B cell (primary cell): ENCODE results near the gene RALY. TPM values are rescaled to one million over a fixed set of nuclear protein-coding genes. Genes with fewer than 3 reads are reported as not detected.

Source experiments
- ATAC-seq: fragments of 200-7000 bp; cut with Tn5 transposase; one replicate; pipeline ENCODE4 v1.10.0; 2021; ENCODE audit warnings: low read depth, mild to moderate bottlenecking, moderate number of reproducible peaks, moderate library complexity
- CTCF ChIA-PET: fragments of 350-600 bp; sonication (Branson Sonifier 250); formaldehyde crosslinking; loops from one replicate; lab custom pipeline; 2021; ENCODE audit warnings: antibody characterized with exemption, inconsistent platforms; lab: Charles Lee
- POLR2A ChIA-PET: fragments of 350-600 bp; sonication (Branson Sonifier 250); formaldehyde crosslinking; loops from one replicate; lab custom pipeline; 2021; ENCODE audit warnings: antibody characterized with exemption; lab: Charles Lee
- DNase-seq: peaks from one replicate; pipeline ENCODE4 v3.0.0; 2013
- H2AFZ ChIP-seq: 2 replicates; pipeline ENCODE4 v1.6.1; 2012; ENCODE audit warnings: mild to moderate bottlenecking, low read depth, low read length; ENCODE audit not compliant: insufficient read depth, poor library complexity, severe bottlenecking
- H3K27ac ChIP-seq, 2 donors: 1 replicate in 1 of 2; 2 replicates in 1 of 2; pipeline ENCODE4 v1.5.1; 2012 to 2013; ENCODE audit warnings: low read length in 2 of 2, mild to moderate bottlenecking in 2 of 2, moderate library complexity in 1 of 2
- H3K27me3 ChIP-seq, 4 experiments: fragments of 200-600 bp in 1 of 4; sonication (generic) in 1 of 4; replicated peaks in 1 of 4; 1 replicate in 2 of 4; 2 replicates in 2 of 4; pipeline versions ENCODE4 v1.6.1 to v1.7.0; 2013 to 2016; ENCODE audit warnings: low read length in 3 of 4, mild to moderate bottlenecking in 2 of 4, mixed read lengths in 1 of 4, moderate library complexity in 1 of 4; ENCODE audit not compliant: insufficient read depth in 4 of 4, control insufficient read depth in 3 of 4; ENCODE audit errors: control extremely low read depth in 1 of 4
- H3K36me3 ChIP-seq, 2 experiments: replicated peaks in 1 of 2; 1 replicate in 1 of 2; 2 replicates in 1 of 2; pipeline versions ENCODE4 v1.6.1 to v1.7.1; 2013; ENCODE audit warnings: low read length in 1 of 2; ENCODE audit not compliant: insufficient read depth in 2 of 2, control insufficient read depth in 1 of 2; ENCODE audit errors: control extremely low read depth in 1 of 2, extremely low read depth in 1 of 2
- H3K4me1 ChIP-seq, 2 donors: fragments of 200-600 bp in 1 of 2; sonication (generic) in 1 of 2; 1 replicate in 1 of 2; 2 replicates in 1 of 2; pipeline versions ENCODE4 v1.5.1 to v1.6.1; 2013 to 2017; ENCODE audit warnings: low read length in 2 of 2; ENCODE audit not compliant: control insufficient read depth in 2 of 2, insufficient read depth in 2 of 2
- H3K4me2 ChIP-seq: replicated peaks from 2 replicates; pipeline ENCODE3; 2012; ENCODE audit warnings: mild to moderate bottlenecking, low read depth, low read length; ENCODE audit not compliant: poor library complexity, severe bottlenecking
- H3K4me3 ChIP-seq, 5 experiments: fragments of 200-600 bp in 1 of 5; sonication (generic) in 1 of 5; 1 replicate in 3 of 5; 2 replicates in 2 of 5; pipeline versions ENCODE4 v1.5.1 to v1.7.0; 2011 to 2016; ENCODE audit warnings: low read length in 4 of 5, mild to moderate bottlenecking in 4 of 5, low read depth in 2 of 5, control low read depth in 1 of 5, moderate library complexity in 1 of 5; ENCODE audit not compliant: insufficient read depth in 1 of 5; ENCODE audit errors: control extremely low read depth in 1 of 5, extremely low read depth in 1 of 5
- H3K79me2 ChIP-seq: fragments of 200-600 bp; sonication (generic); one replicate; pipeline ENCODE4 v1.6.0; 2016; ENCODE audit warnings: low read length; ENCODE audit not compliant: control insufficient read depth, insufficient read depth
- H3K9ac ChIP-seq: fragments of 200-600 bp; sonication (generic); 2 replicates; pipeline ENCODE4 v1.6.1; 2017; ENCODE audit warnings: mild to moderate bottlenecking, low read length, moderate library complexity
- H3K9me3 ChIP-seq, 3 donors: one replicate each; pipeline versions ENCODE4 v1.6.1 to v1.7.1; 2013; ENCODE audit warnings: low read length in 2 of 3; ENCODE audit not compliant: control insufficient read depth in 2 of 3, insufficient read depth in 1 of 3; ENCODE audit errors: control extremely low read depth in 1 of 3
- H4K20me1 ChIP-seq: 2 replicates; pipeline ENCODE4 v1.6.0; 2012; ENCODE audit warnings: mild to moderate bottlenecking, low read length; ENCODE audit not compliant: insufficient read depth, control insufficient read depth, poor library complexity, severe bottlenecking
- H3K27ac Mint-ChIP-seq: one replicate; pipeline ENCODE4 v1.8.0; 2021; ENCODE audit warnings: mixed read lengths
- H3K27me3 Mint-ChIP-seq: one replicate; pipeline ENCODE4 v1.8.0; 2021; ENCODE audit warnings: mixed read lengths
- H3K4me1 Mint-ChIP-seq: one replicate; pipeline ENCODE4 v1.8.0; 2021; ENCODE audit warnings: mixed read lengths
- H3K4me3 Mint-ChIP-seq: one replicate; pipeline ENCODE4 v1.8.0; 2021; ENCODE audit warnings: mixed read lengths
- H3K9me3 Mint-ChIP-seq: one replicate; pipeline ENCODE4 v1.8.0; 2022; ENCODE audit warnings: mixed read lengths; ENCODE audit not compliant: insufficient read depth
- CTCF ChIP-seq: fragments of 200-600 bp; IDR thresholded peaks from one replicate; pipeline ENCODE4 v1.8.0; 2022; ENCODE audit warnings: antibody characterized with exemption, mild to moderate bottlenecking
- EZH2 ChIP-seq: IDR thresholded peaks from 2 replicates; pipeline ENCODE4 v1.6.1; 2012; ENCODE audit warnings: borderline replicate concordance, low read depth, mild to moderate bottlenecking, moderate library complexity, low read length; ENCODE audit not compliant: insufficient read depth, poor library complexity, severe bottlenecking
- WGBS: methylation state at CpG from one replicate; pipeline ENCODE4 v1.1.5; 2013; ENCODE audit warnings: missing lambda C conversion rate; ENCODE audit not compliant: insufficient coverage; 5-methylcytosine and 5-hydroxymethylcytosine counted together
- intact Hi-C: fragments of 100-400 bp; cut with micrococcal nuclease; formaldehyde crosslinking; loops from one replicate; pipeline ENCODE4 v1.10.0; 2022
- polyA plus RNA-seq: library from polyadenylated mRNA; depleted of rRNA; stranded (reverse); fragments of >200 nt; gene quantifications from 2 replicates; pipeline ENCODE4 v1.2.3, GENCODE V29; 2012
- total RNA-seq, 2 donors: library from RNA; stranded (reverse); fragments of 120-200 nt in 1 of 2; gene quantifications; 1 replicate in 1 of 2; 2 replicates in 1 of 2; pipeline versions ENCODE4 v1.2.3 to v1.2.4, GENCODE V29; 2013 to 2022

The RALY gene
- total and polyA plus RNA-seq, 2 donors (not counting 1 experiment from before 2014, with no cell fraction given): 89.8 to 94.4 TPM

- peak overlapping the region; percentile 51 for H3K27ac Mint-ChIP-seq
- H3K4me2 ChIP-seq: no peak overlapping the region
- H3K27me3 ChIP-seq: no peaks in the 10 kb centered on the region
- DNase-seq (no peak), ATAC-seq (no peak)
- no peak overlapping the region for H2AFZ ChIP-seq
- peaks cover 9 to 13% of the 10 kb centered on the region in 2 donors for H3K4me1 ChIP-seq
- peaks cover 1 to 46% of the 10 kb centered on the region in 2 experiments for H3K36me3 ChIP-seq
- ChIA-PET POLR2A (interaction anchor here (0.5 kb wide), 1 partner anchor 321 kb away, joined by 6 read pairs; no protein-coding TSS in a partner anchor), CTCF (interaction anchor here (0.7 to 9.9 kb wide), 19 partner anchors 8 to 608 kb away, joined by 3 to 139 read pairs (median 5); partner anchors contain the start of gene RALY)
- H3K4me3 Mint-ChIP-seq: no peak overlapping the region
- H3K79me2 ChIP-seq: peaks cover 73% of the 10 kb centered on the region
- H3K27ac ChIP-seq: peak overlapping the region in 1 of 2 donors; percentile 46
- no peak overlapping the region for H3K4me3 ChIP-seq
- H3K4me1 Mint-ChIP-seq: peaks cover 21% of the 10 kb centered on the region
- TF ChIP-seq EZH2 (no peak), CTCF (no peak)
- no peaks in the 10 kb centered on the region for H3K9me3 ChIP-seq
- WGBS: 77% methylated on average over 1 of the region's 1 CpG
- peaks cover 78% of the 10 kb centered on the region for H4K20me1 ChIP-seq
- intact Hi-C loops: loop anchor here (5.0 kb wide), 1 partner anchor 401 kb away; the partner anchor contains the start of gene ACTL10
- H3K9ac ChIP-seq: no peak overlapping the region
- no peaks in the 10 kb centered on the region for H3K27me3 Mint-ChIP-seq
- H3K9me3 Mint-ChIP-seq: no peaks in the 10 kb centered on the region
Measured at GRCh38 chr20:34068001-34068400, 74.3 kb downstream of the RALY start.

- POLR2A ChIA-PET: no interaction called here
Measured at GRCh38 chr20:34069341-34070078, 75.8 kb downstream of the RALY start.

More at GRCh38 chr20:34069341-34070078, 75.8 kb downstream of the RALY start:
- Histone ChIP-seq H3K79me2 (peaks cover 74% of the 10 kb centered on the region), H3K36me3 (peaks cover 4 to 47% of the 10 kb centered on the region in 2 experiments), H3K27me3 (no peaks in the 10 kb centered on the region), H3K9me3 (no peaks in the 10 kb centered on the region), H2AFZ (no peak overlapping the region), H3K4me1 (peaks cover 9 to 13% of the 10 kb centered on the region in 2 donors), H3K4me2 (no peak overlapping the region), H3K27ac (no peak overlapping the region), H3K4me3 (no peak overlapping the region), H4K20me1 (peaks cover 78% of the 10 kb centered on the region), H3K9ac (no peak overlapping the region)
- Mint-ChIP-seq H3K4me1 (peaks cover 21% of the 10 kb centered on the region), H3K27ac (peak overlapping the region; percentile 59), H3K9me3 (no peaks in the 10 kb centered on the region), H3K27me3 (no peaks in the 10 kb centered on the region), H3K4me3 (no peak overlapping the region)
- CTCF ChIA-PET: interaction anchor here (0.7 to 9.9 kb wide), 45 partner anchors 9 to 416 kb away, joined by 3 to 139 read pairs (median 4); partner anchors contain the start of genes EIF2S2 and RALY
- no peak for TF ChIP-seq EZH2
- TF ChIP-seq CTCF: peak; percentile 74
- DNase-seq (peak; percentile 75), ATAC-seq (peak; percentile 90)
- WGBS: 38% methylated on average over 4 of the region's 7 CpGs
- intact Hi-C loops: loop anchor here (1.0 to 5.0 kb wide), 5 partner anchors 60 to 402 kb away; partner anchors contain the start of gene ACTL10
